ENCODE results near the gene GARNL3. TPM values are rescaled to one million over a fixed set of nuclear protein-coding genes. Genes with fewer than 3 reads are reported as not detected.

The GARNL3 gene
- total RNA-seq, 1 donor from 2014 or later, result 10.4 TPM

GRCh38 chr9:127224883-127225739, 39.5 kb upstream of the GARNL3 start:
- H3K4me3 ChIP-seq (ENCODE audit: low read depth, low read length), result peak overlapping the region; percentile 70
- TF ChIP-seq, protein P1, sequence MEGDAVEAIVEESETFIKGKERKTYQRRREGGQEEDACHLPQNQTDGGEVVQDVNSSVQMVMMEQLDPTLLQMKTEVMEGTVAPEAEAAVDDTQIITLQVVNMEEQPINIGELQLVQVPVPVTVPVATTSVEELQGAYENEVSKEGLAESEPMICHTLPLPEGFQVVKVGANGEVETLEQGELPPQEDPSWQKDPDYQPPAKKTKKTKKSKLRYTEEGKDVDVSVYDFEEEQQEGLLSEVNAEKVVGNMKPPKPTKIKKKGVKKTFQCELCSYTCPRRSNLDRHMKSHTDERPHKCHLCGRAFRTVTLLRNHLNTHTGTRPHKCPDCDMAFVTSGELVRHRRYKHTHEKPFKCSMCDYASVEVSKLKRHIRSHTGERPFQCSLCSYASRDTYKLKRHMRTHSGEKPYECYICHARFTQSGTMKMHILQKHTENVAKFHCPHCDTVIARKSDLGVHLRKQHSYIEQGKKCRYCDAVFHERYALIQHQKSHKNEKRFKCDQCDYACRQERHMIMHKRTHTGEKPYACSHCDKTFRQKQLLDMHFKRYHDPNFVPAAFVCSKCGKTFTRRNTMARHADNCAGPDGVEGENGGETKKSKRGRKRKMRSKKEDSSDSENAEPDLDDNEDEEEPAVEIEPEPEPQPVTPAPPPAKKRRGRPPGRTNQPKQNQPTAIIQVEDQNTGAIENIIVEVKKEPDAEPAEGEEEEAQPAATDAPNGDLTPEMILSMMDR (conservative IDR thresholded peaks at IDR 0.05; ENCODE audit: low read depth, low read length), result no peak
- DNase-seq (ENCODE audit: low read depth), result no peak

GRCh38 chr9:127225801-127226625, 38.6 kb upstream of the GARNL3 start:
- DNase-seq (ENCODE audit: low read depth), result no peak
- TF ChIP-seq, protein P1 (conservative IDR thresholded peaks at IDR 0.05; ENCODE audit: low read depth, low read length), result no peak
- H3K4me3 ChIP-seq (ENCODE audit: low read depth, low read length), result peak overlapping the region; percentile 70

GRCh38 chr9:127229691-127230417, 34.7 kb upstream of the GARNL3 start:
- DNase-seq (ENCODE audit: low read depth), result no peak
- H3K4me3 ChIP-seq (ENCODE audit: low read depth, low read length), result no peak overlapping the region

DNA sequence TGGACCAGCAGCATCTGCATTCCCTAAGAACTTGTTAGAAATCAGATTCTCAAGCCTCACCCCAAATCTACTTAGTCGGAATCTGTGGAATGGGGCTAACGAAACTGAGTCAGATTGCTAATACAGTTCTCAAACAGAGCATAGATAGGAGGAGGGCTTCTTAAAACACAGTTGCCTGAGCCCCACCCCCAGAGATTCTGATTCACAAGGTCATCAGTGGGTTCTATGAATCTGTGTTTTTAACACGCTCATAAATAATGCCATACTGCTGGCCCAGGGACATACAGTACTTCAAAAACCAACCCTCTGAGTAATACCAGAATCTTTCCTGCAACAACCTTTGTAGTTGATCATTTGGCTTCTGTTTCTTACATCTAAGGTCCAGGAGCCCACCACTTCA, 32.9 kb upstream of the GARNL3 start:
- no peak for DNase-seq (ENCODE audit: low read depth)
- H3K4me3 ChIP-seq (ENCODE audit: low read depth, low read length), result no peak overlapping the region
- TF ChIP-seq, protein P1 (conservative IDR thresholded peaks at IDR 0.05; ENCODE audit: low read depth, low read length), result no peak

More at GRCh38 chr9:127229691-127230417, 34.7 kb upstream of the GARNL3 start:
- TF ChIP-seq, protein P1 (conservative IDR thresholded peaks at IDR 0.05; ENCODE audit: low read depth, low read length), result no peak

DNA sequence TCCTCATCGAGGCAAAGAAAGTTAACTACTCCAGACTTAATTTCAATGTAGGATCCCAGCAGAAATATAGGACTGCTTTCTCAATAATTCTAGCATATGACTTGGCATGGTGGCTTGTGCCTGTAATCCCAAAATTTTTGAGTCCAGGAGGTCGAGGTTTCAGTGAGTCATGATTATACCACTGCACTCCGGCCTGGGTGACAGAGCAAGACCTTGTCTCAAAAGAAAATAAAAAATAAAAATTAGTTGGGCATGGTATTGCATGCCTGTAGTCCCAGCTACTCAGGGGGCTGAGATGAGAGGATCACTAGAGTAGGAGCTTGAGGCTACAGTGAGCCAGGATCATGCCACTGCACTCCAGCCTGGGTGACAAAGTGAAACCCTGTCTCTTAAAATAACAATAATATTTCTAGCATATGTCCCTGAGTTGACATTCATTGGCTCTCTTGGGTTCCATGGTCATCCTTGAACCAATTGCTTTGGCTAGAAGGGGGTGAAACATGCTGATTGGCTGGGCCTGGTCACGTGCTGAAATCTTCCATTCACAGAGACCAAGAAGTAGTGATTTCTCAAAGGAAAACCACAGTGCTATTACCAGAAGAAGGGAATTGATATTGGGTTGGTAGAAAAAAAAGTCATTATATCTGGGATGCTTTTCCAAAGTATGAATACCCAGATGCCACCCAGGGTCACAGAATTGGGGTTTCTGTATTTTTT, 31.6 kb upstream of the GARNL3 start:
- TF ChIP-seq, protein P1 (conservative IDR thresholded peaks at IDR 0.05; ENCODE audit: low read depth, low read length), result no peak
- no peak for DNase-seq (ENCODE audit: low read depth)
- no peak overlapping the region for H3K4me3 ChIP-seq (ENCODE audit: low read depth, low read length)

- H3K4me3 ChIP-seq (ENCODE audit: low read depth, low read length), result no peak overlapping the region
- TF ChIP-seq, protein P1 (conservative IDR thresholded peaks at IDR 0.05; ENCODE audit: low read depth, low read length), result no peak
- DNase-seq (ENCODE audit: low read depth), result no peak
Measured at GRCh38 chr9:127233550-127233949, 31.0 kb upstream of the GARNL3 start.
